Measurements from ENCODE around the gene ANKLE1. TPM values are rescaled to one million over a fixed set of nuclear protein-coding genes. Genes with fewer than 3 reads are reported as not detected.

Gene ANKLE1
- total RNA-seq, 3 donors from 2014 or later: 0.96 to 1.6 (median 1.0) TPM

DNA sequence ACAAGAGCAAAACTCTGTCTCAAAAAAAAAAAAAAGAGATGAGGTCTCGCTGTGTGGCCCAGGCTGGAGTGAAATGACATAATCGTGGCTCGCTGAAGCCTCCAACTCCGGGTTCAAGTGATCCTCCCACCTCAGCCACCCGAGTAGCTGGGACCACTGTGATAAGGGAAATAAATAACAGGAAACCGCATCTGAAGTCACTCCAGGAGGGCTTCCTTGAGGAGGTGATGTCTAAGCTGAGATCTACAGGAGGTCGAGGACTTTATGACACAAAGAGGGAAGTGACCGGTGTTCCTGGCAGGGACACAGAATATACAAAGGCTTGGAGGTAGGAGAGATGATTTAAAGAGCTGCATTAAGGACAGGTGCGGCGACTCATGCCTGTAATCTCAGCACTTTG lies 27.1 kb upstream of the ANKLE1 start:
- intact Hi-C loops (cut with DNase I; ENCODE audit: low total_unique reads): no loop called here
- TF ChIP-seq POLR2AphosphoS5 (IDR thresholded peaks at IDR 0.05): no peak

DNA sequence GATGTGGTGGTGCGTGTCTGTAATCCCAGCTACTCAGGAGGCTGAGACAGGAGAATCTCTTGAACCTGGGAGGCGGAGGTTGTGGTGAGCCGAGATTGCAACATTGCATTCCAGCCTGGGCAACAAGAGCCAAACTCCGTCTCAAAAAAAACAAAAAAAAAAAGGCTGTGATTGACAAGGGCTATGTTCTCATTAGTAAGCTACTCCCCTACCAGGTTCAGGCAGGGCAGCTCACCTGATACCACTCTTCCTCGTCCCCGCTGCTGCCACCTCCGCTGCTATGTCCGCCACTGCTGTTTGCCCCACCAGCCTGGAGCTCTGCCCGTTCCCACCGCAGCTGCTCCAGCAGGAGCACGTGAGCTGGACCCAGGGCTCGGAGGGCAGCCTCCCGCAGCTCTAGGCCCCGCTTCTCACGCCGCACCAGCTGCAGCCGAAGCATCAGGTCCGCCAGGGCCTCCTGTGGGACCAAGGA lies 26.5 kb upstream of the ANKLE1 start:
- Histone ChIP-seq H3K27me3 (no peaks in the 10 kb centered on the region), H3K9me3 (peaks cover 6 to 11% of the 10 kb centered on the region in 2 donors), H3K27ac (no peak overlapping the region), H3K36me3 (no peaks in the 10 kb centered on the region), H3K4me3 (no peak overlapping the region), H3K4me1 (no peaks in the 10 kb centered on the region)
- intact Hi-C loops (cut with DNase I; ENCODE audit: low total_unique reads): no loop called here
- no peak for DNase-seq (ENCODE audit: low spot score in 2 of 2)
- no peak for TF ChIP-seq CTCF (IDR thresholded peaks at IDR 0.05)
- no peak for TF ChIP-seq POLR2AphosphoS5 (IDR thresholded peaks at IDR 0.05)
- TF ChIP-seq POLR2A (IDR thresholded peaks at IDR 0.05): no peak

More for the DNA sequence above, 27.1 kb upstream of the ANKLE1 start:
- Histone ChIP-seq H3K36me3 (no peaks in the 10 kb centered on the region), H3K4me3 (no peak overlapping the region), H3K9me3 (peaks cover 6 to 7% of the 10 kb centered on the region in 2 donors), H3K27ac (no peak overlapping the region), H3K27me3 (no peaks in the 10 kb centered on the region), H3K4me1 (no peaks in the 10 kb centered on the region)
- DNase-seq (ENCODE audit: low spot score in 2 of 2): no peak

GRCh38 chr19:17256130-17256529 lies 25.6 kb upstream of the ANKLE1 start:
- H3K4me1 ChIP-seq: no peaks in the 10 kb centered on the region
- intact Hi-C loops (cut with DNase I; ENCODE audit: low total_unique reads): no loop called here

DNA sequence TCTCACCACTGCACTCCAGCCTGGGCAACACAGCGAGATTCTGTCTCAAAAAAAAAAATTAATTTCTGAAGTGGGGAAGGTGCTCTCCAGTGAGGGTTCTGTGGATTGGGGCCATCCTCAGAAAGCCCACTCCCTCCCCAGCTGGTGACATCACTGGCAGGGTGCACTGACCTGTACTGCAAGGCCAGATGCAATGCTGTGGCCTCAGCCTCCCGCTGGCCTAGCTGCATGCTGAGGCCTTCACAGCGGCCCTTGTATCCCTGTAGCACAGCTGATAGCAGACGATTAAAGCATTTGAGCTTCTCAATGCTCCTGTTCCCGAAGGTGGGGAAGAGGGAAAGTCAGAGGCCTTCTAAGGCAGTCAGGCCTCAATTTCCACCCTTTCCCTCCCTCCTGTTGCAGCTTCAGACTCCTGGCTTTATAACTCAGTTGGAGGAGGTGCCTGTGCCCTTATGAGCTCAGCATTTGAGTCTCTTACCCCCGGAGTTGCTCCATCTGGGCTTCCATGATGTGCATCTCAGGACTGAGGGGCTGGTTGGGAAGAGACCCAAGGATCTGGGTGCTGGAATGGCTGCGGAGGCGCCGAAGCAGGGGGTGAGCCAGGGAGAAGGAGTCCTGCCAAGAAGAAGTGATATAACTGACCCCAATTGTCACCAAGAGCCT lies 22.5 kb upstream of the ANKLE1 start:
- no peak for DNase-seq (ENCODE audit: low spot score in 2 of 2)
- H3K9me3 ChIP-seq: peaks cover 6 to 11% of the 10 kb centered on the region in 2 donors
- intact Hi-C loops (cut with DNase I; ENCODE audit: low total_unique reads): no loop called here

More at GRCh38 chr19:17256130-17256529, 25.6 kb upstream of the ANKLE1 start:
- Histone ChIP-seq H3K9me3 (peaks cover 6 to 11% of the 10 kb centered on the region in 2 donors), H3K27me3 (no peaks in the 10 kb centered on the region), H3K27ac (no peak overlapping the region), H3K36me3 (no peaks in the 10 kb centered on the region), H3K4me3 (no peak overlapping the region)
- TF ChIP-seq POLR2A (IDR thresholded peaks at IDR 0.05): no peak
- TF ChIP-seq POLR2AphosphoS5 (IDR thresholded peaks at IDR 0.05): no peak
- no peak for TF ChIP-seq CTCF (IDR thresholded peaks at IDR 0.05)
- DNase-seq (ENCODE audit: low spot score in 2 of 2): no peak

GRCh38 chr19:17259934-17260333 lies 21.8 kb upstream of the ANKLE1 start:
- no peak overlapping the region for H3K4me3 ChIP-seq
- intact Hi-C loops (cut with DNase I; ENCODE audit: low total_unique reads): no loop called here
- H3K4me1 ChIP-seq: no peaks in the 10 kb centered on the region
- no peaks in the 10 kb centered on the region for H3K36me3 ChIP-seq
- no peak overlapping the region for H3K27ac ChIP-seq
- DNase-seq (ENCODE audit: low spot score in 2 of 2): no peak
- no peaks in the 10 kb centered on the region for H3K27me3 ChIP-seq
- peaks cover 6 to 11% of the 10 kb centered on the region in 2 donors for H3K9me3 ChIP-seq
- TF ChIP-seq POLR2A (IDR thresholded peaks at IDR 0.05) (no peak), CTCF (IDR thresholded peaks at IDR 0.05) (no peak), POLR2AphosphoS5 (IDR thresholded peaks at IDR 0.05) (no peak)

More for the DNA sequence above, 22.5 kb upstream of the ANKLE1 start:
- no peak for TF ChIP-seq POLR2A (IDR thresholded peaks at IDR 0.05)
- no peak for TF ChIP-seq CTCF (IDR thresholded peaks at IDR 0.05)
- no peak for TF ChIP-seq POLR2AphosphoS5 (IDR thresholded peaks at IDR 0.05)
- Histone ChIP-seq H3K36me3 (no peaks in the 10 kb centered on the region), H3K27ac (no peak overlapping the region), H3K27me3 (no peaks in the 10 kb centered on the region), H3K4me3 (no peak overlapping the region), H3K4me1 (no peaks in the 10 kb centered on the region)
